T-helper 9 cell (primary cell): ENCODE measurements around the gene SIPA1L3.

Experiments
- DNase-seq: peaks from one replicate; pipeline ENCODE4 v3.0.0-alpha.2; 2020

Gene SIPA1L3

GRCh38 chr19:37980419-37981170 lies 73.6 kb downstream of the SIPA1L3 start:
- DNase-seq: no peak

- no peak for DNase-seq
These were observed 74.9 kb downstream of the SIPA1L3 start for GRCh38 chr19:37981785-37982475.

GRCh38 chr19:37982655-37983054 lies 75.6 kb downstream of the SIPA1L3 start:
- no peak for DNase-seq

- DNase-seq: no peak
These were observed 76.1 kb downstream of the SIPA1L3 start for GRCh38 chr19:37983153-37983552.

- DNase-seq: no peak
These were observed 76.9 kb downstream of the SIPA1L3 start for GRCh38 chr19:37983916-37984315.

- DNase-seq: no peak
These were observed 79.2 kb downstream of the SIPA1L3 start for GRCh38 chr19:37986048-37986750.

- no peak for DNase-seq
These were observed 80.6 kb downstream of the SIPA1L3 start for GRCh38 chr19:37987356-37988332.

- DNase-seq: no peak
These were observed 82.0 kb downstream of the SIPA1L3 start for GRCh38 chr19:37988758-37989635.

- no peak for DNase-seq
These were observed 82.8 kb downstream of the SIPA1L3 start for GRCh38 chr19:37989855-37990254.

GRCh38 chr19:37990362-37990761 lies 83.4 kb downstream of the SIPA1L3 start:
- DNase-seq: no peak

- no peak for DNase-seq
These were observed 84.3 kb downstream of the SIPA1L3 start for GRCh38 chr19:37991176-37991835.

- no peak for DNase-seq
These were observed 84.8 kb downstream of the SIPA1L3 start for GRCh38 chr19:37991841-37992248.

- DNase-seq: no peak
These were observed 85.8 kb downstream of the SIPA1L3 start for GRCh38 chr19:37992761-37993160.

GRCh38 chr19:37994823-37995130 lies 87.8 kb downstream of the SIPA1L3 start:
- no peak for DNase-seq

- DNase-seq: no peak
These were observed 88.3 kb downstream of the SIPA1L3 start for GRCh38 chr19:37995346-37995745.

GRCh38 chr19:37997911-37998344 lies 90.9 kb downstream of the SIPA1L3 start:
- DNase-seq: no peak

GRCh38 chr19:37998801-37999308 lies 91.8 kb downstream of the SIPA1L3 start:
- no peak for DNase-seq

- no peak for DNase-seq
These were observed 92.6 kb downstream of the SIPA1L3 start for GRCh38 chr19:37999309-38000213.

- no peak for DNase-seq
These were observed 94.3 kb downstream of the SIPA1L3 start for GRCh38 chr19:38001158-38001781.
